Stomach smooth muscle (tissue), 2 donors: Measurements from ENCODE around the gene MC5R.

Source experiments
- H3K27ac ChIP-seq: one replicate; pipeline ENCODE4 v1.7.0; 2013; ENCODE audit warnings: mild to moderate bottlenecking, low read length, inconsistent platforms
- H3K27me3 ChIP-seq, 2 donors: one replicate each; pipeline ENCODE4 v1.7.0; 2013; ENCODE audit warnings: low read length in 2 of 2; ENCODE audit not compliant: insufficient read depth in 2 of 2, control insufficient read depth in 1 of 2
- H3K36me3 ChIP-seq, 2 donors: one replicate each; pipeline ENCODE4 v1.7.0; 2013; ENCODE audit warnings: low read length in 2 of 2; ENCODE audit not compliant: control insufficient read depth in 2 of 2, insufficient read depth in 2 of 2
- H3K4me1 ChIP-seq: one replicate; pipeline ENCODE4 v1.7.0; 2013; ENCODE audit warnings: low read length; ENCODE audit not compliant: control insufficient read depth, insufficient read depth
- H3K4me3 ChIP-seq, 2 donors: one replicate each; pipeline ENCODE4 v1.7.0; 2013; ENCODE audit warnings: low read length in 2 of 2
- H3K9ac ChIP-seq, 2 donors: one replicate each; pipeline ENCODE4 v1.7.0; 2013; ENCODE audit warnings: low read length in 2 of 2, mild to moderate bottlenecking in 1 of 2
- H3K9me3 ChIP-seq, 2 donors: one replicate each; pipeline ENCODE4 v1.7.0; 2013; ENCODE audit warnings: low read length in 2 of 2; ENCODE audit not compliant: control insufficient read depth in 2 of 2
- donor health status: healthy.
- donor health status: Pancreatic carcinoma.

MC5R gene

DNA sequence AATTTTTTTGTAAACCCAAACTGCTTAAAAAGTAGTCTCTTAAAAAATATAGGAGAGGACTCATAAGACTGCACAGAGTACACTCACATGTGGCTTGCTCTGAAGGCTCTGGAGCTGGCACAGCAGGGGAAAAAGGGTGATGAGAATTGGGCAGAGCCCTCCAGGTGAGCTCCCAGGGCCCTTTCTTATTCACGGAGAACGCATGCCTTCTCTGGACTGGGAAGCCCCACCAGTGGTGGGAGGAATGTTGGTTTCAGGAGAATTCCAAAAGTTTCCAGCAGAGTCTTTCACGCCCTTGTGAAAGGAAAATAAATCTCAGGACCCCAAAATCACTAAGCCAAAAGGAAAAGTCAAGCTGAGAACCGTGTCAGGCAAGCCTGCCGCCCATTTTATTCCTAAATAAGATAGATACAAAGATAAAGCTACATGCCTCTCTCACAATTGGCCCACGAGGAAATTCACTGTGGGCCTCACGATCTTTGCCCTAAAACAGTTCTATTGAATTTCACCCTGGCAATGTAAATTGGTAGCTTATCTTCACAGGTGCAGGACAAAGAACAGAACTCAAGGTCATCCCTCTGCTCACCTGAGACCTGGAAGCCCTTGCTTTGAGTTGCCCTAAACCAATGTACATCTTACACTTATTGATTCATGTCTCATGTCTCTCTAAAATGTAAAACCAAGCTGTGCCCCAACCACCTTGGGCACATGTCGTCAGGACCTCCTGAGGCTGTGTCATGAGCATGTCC is 15.5 kb upstream of the MC5R start:
- no peaks in the 10 kb centered on the region for H3K36me3 ChIP-seq
- H3K4me1 ChIP-seq = no peaks in the 10 kb centered on the region
- no peak overlapping the region for H3K9ac ChIP-seq
- H3K27ac ChIP-seq = no peak overlapping the region
- H3K27me3 ChIP-seq = peaks cover 0 to 12% of the 10 kb centered on the region in 2 donors
- no peak overlapping the region for H3K4me3 ChIP-seq
- H3K9me3 ChIP-seq = no peaks in the 10 kb centered on the region

DNA sequence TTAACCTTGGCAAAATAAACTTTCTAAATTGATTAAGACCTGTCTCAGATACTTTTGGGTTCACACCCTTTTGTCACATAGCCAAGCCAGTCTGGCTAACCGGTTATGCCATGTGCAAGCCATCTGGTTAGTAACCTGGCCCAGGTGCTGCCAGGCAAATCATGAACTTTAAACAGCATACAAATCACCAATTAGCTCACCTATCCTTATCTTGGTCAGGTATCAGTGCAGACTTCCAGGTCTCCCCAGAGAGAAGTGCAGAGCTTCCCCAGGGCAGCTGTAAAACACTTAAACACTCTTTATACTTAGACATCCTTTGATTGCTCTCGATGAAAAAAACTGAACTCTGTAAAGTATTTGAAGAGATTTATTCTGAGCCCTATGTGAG is 14.9 kb upstream of the MC5R start:
- H3K27me3 ChIP-seq = peaks cover 0 to 10% of the 10 kb centered on the region in 2 donors
- no peak overlapping the region for H3K4me3 ChIP-seq
- no peaks in the 10 kb centered on the region for H3K4me1 ChIP-seq
- H3K27ac ChIP-seq = no peak overlapping the region
- no peaks in the 10 kb centered on the region for H3K36me3 ChIP-seq
- H3K9me3 ChIP-seq = no peaks in the 10 kb centered on the region
- no peak overlapping the region for H3K9ac ChIP-seq

DNA sequence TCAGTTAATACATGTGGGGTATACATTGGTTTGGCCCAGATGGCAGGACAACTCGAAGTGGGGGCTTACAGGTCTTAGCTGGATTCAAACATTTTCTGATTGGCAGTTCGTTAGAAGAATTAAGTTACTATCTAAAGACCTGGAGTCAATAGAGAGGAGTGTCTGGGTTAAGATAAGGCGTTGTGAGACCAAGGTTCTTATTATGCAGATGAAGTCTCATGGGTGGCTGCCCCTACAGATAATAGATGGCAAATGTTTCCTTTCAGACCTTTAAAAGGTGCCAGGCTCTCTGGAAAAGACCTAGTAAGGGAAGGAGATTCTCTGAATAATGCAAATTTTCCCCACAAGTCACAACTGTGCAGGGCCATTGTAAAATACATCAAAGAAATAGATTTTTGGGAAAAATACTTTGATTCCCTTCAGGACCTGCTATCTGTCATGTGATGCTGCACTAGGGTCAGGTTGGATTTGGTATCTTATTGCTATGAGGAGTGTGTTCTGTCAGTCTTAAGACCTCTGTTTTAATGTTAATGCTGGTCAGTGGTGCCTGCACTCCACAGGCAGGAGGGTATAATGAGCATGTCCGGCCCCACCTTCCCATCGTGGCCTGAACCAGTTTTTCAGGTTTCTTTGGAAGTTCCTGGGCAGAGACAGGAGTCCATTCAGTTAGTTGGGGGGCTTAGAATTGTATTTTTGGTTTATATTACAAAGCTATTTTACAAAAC is 14.3 kb upstream of the MC5R start:
- no peak overlapping the region for H3K27ac ChIP-seq
- H3K9ac ChIP-seq = no peak overlapping the region
- peaks cover 0 to 3% of the 10 kb centered on the region in 2 donors for H3K27me3 ChIP-seq
- H3K36me3 ChIP-seq = no peaks in the 10 kb centered on the region
- H3K4me1 ChIP-seq = no peaks in the 10 kb centered on the region
- no peak overlapping the region for H3K4me3 ChIP-seq
- no peaks in the 10 kb centered on the region for H3K9me3 ChIP-seq

DNA sequence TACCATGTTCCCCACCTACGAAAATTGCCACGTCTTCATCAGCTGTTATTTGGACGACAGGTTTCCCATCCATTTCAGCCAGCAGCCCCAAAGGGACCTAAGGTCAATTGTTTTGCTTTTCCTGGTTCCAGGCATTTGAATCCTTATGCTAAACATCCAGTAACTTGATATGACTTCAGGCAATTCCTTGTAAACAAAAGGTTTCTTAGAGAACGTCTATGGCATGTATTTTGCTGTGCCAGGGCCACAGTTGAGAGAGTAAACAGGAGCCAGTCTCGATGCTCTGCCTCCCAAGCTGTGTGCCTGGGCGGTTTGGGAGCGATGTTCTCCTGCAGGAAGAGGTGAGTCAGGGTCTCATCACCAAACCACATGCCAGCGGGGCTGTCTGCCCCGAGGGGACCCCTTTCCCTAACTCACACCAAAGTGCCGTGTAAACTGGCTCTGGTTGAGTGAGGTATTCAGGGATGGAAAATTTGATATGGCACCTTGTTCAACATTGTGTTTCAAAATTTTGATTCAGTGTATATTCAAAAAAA is 12.9 kb upstream of the MC5R start:
- no peak overlapping the region for H3K9ac ChIP-seq
- H3K27me3 ChIP-seq = peaks cover 0 to 3% of the 10 kb centered on the region in 2 donors
- no peak overlapping the region for H3K4me3 ChIP-seq

DNA sequence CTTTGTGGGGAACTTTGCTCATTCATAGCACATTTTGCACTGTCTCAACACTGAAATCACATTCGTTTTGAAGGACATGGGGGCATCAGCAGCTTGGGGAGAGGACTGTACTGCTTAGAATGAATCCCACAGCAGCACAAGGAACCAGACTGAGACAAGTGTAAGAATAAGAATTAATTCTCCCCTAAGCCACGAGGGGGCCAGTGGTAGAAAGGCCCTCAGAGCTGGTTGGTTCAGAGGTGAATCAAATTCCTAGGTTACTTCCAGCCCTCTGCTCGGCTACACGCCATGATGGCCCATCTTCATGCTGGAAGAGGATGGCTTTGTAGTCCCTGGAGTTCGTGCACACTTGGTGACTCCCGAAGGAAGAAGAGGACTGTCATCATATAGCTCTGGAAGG is 12.0 kb upstream of the MC5R start:
- Histone ChIP-seq H3K9me3 (no peaks in the 10 kb centered on the region), H3K4me1 (no peaks in the 10 kb centered on the region), H3K9ac (no peak overlapping the region), H3K27ac (no peak overlapping the region), H3K4me3 (no peak overlapping the region), H3K27me3 (peaks cover 0 to 3% of the 10 kb centered on the region in 2 donors), H3K36me3 (no peaks in the 10 kb centered on the region)

More for the DNA sequence above, 12.9 kb upstream of the MC5R start:
- Histone ChIP-seq H3K4me1 (no peaks in the 10 kb centered on the region), H3K36me3 (no peaks in the 10 kb centered on the region), H3K9me3 (no peaks in the 10 kb centered on the region), H3K27ac (no peak overlapping the region)

DNA sequence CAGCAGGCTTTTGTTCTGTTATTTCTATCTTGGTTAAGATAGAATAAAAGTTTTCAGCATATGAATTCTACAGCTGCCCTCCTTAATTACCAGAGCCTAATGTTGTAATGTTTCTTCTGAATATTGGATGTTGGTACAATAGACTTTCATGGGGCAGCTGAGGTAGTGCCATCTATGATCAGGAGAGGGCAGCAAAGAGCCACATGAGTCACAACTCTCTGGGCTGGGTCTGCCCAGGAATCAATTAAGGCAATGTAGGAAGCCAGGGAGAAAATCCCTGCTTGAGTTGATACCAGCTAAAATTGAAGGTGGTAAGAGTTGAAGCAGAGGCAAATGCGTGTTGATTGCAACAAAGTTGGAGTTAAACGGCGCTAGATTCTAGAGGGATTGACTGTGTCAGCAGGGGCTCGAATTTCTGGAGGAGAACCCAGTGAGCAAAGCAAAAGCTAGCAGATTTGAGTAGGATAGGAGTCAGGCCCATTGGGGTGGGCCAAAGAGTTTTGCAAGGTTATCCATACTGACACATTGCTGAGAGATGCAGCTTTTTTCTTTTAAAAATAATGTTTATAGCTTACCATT is 10.6 kb upstream of the MC5R start:
- Histone ChIP-seq H3K36me3 (no peaks in the 10 kb centered on the region), H3K4me3 (no peak overlapping the region), H3K4me1 (no peaks in the 10 kb centered on the region), H3K9ac (no peak overlapping the region), H3K27me3 (peaks cover 0 to 3% of the 10 kb centered on the region in 2 donors), H3K27ac (no peak overlapping the region), H3K9me3 (no peaks in the 10 kb centered on the region)

DNA sequence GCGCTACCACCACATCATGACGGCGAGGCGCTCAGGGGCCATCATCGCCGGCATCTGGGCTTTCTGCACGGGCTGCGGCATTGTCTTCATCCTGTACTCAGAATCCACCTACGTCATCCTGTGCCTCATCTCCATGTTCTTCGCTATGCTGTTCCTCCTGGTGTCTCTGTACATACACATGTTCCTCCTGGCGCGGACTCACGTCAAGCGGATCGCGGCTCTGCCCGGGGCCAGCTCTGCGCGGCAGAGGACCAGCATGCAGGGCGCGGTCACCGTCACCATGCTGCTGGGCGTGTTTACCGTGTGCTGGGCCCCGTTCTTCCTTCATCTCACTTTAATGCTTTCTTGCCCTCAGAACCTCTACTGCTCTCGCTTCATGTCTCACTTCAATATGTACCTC is 2.3 kb downstream of the MC5R start:
- H3K27ac ChIP-seq = no peak overlapping the region
- peaks cover 6% of the 10 kb centered on the region for H3K4me1 ChIP-seq
- peaks cover 24 to 33% of the 10 kb centered on the region in 2 donors for H3K27me3 ChIP-seq

DNA sequence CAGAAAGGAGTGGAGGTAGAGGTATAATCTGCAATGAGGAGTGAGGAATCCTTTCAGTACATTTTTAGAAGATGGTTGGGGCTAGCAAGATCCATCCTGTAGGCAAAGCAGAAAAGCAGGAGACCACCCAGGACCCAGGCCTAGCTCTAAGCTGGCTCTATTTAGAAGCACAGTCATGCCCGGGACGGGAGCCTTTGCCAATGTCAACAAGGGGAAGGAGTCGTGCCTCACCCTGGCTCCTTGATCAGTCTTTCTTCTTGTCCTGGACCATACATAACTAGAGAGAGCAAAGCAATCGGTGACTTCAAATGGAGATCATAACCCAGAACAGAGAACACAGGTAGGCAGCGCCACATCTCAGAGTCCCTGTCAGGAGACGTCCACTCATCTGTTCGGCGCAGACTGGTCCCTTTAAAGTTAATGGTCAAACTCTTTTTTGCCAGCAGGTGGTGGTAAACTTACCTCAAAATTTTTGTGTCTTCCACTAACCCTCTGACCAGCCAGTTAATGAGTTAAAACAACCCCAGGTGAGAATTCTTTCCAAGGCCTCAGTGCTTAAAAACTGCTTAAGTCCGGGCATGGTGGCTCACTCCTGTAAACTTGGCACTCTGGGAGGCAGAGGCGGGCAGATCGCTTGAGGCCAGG is 8.0 kb downstream of the MC5R start:
- Histone ChIP-seq H3K4me1 (no peaks in the 10 kb centered on the region), H3K27me3 (peaks cover 3 to 17% of the 10 kb centered on the region in 2 donors), H3K9ac (no peak overlapping the region), H3K36me3 (no peaks in the 10 kb centered on the region), H3K4me3 (no peak overlapping the region), H3K27ac (no peak overlapping the region), H3K9me3 (no peaks in the 10 kb centered on the region)

More for the DNA sequence above, 2.3 kb downstream of the MC5R start:
- no peak overlapping the region for H3K9ac ChIP-seq
- H3K4me3 ChIP-seq = no peak overlapping the region
- no peaks in the 10 kb centered on the region for H3K9me3 ChIP-seq
- H3K36me3 ChIP-seq = no peaks in the 10 kb centered on the region

DNA sequence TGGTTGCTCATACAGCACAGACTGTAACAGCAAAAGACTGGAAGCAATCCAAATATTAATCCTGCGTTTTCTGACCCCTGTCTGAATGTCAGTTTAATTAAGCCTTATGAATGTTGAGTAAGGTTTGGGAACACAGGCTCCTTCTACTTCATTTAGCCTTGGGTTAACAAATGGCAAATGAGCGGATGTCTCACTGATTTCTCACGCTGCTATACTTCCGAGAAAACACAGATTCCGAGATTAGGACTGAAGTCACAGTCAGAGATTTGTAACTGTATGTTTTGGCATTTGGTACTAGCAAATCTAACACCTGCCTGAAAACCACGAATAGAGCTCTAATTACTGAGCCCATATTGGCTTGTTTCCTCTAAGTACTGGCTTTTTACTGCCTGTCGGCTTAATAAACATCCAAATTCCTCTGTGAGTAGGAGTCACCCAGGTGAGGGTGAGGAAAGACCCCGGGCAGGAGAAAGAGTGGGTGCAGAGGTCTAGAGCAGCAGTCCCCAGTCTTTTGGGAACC is 10.6 kb downstream of the MC5R start:
- peaks cover 3 to 5% of the 10 kb centered on the region in 2 donors for H3K27me3 ChIP-seq

DNA sequence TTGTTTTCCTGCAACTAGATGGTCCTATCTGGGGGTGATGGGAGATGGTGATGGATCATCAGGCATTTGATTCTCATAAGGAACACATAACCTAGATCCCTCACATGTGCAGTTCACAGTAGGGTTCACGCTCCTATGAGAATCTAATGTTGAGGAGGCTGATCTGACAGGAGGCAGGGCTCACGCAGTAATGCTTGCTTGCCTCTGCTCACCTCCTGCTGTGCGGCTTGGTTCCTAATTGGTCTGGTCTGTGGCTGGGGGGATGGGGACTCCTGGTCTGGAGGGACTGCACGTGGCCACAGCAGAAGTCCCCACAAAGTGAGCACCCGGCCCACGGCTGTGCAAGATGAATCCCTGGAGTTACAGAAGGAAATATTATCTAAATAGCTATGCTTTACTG is 11.3 kb downstream of the MC5R start:
- Histone ChIP-seq H3K4me1 (no peaks in the 10 kb centered on the region), H3K27me3 (peaks cover 3 to 5% of the 10 kb centered on the region in 2 donors)

More for the DNA sequence above, 10.6 kb downstream of the MC5R start:
- Histone ChIP-seq H3K27ac (no peak overlapping the region), H3K36me3 (no peaks in the 10 kb centered on the region), H3K4me1 (no peaks in the 10 kb centered on the region), H3K9ac (no peak overlapping the region), H3K9me3 (no peaks in the 10 kb centered on the region), H3K4me3 (no peak overlapping the region)

More for the DNA sequence above, 11.3 kb downstream of the MC5R start:
- Histone ChIP-seq H3K36me3 (no peaks in the 10 kb centered on the region), H3K9ac (no peak overlapping the region), H3K9me3 (no peaks in the 10 kb centered on the region), H3K27ac (no peak overlapping the region), H3K4me3 (no peak overlapping the region)
